Bronchial epithelial cell (primary cell): ENCODE results near the gene CCNL2. TPM values are rescaled to one million over a fixed set of nuclear protein-coding genes. Genes with fewer than 3 reads are reported as not detected.

Source experiments
- DNase-seq: peaks from one replicate; pipeline ENCODE4 v3.0.0-alpha.2; 2010; ENCODE audit warnings: low read depth
- FAIRE-seq: peaks from 2 replicates; lab custom pipeline; 2011; peaks lifted over from hg19 to GRCh38; lab: Jason Lieb, UNC
- H3K27me3 ChIP-seq: 2 replicates; pipeline ENCODE4 v1.5.1; 2011; ENCODE audit warnings: low read length; ENCODE audit not compliant: control insufficient read depth, insufficient read depth
- H3K36me3 ChIP-seq: 2 replicates; pipeline ENCODE4 v1.5.1; 2011; ENCODE audit warnings: low read length; ENCODE audit not compliant: control insufficient read depth, insufficient read depth
- H3K4me3 ChIP-seq: 2 replicates; pipeline ENCODE4 v1.5.1; 2011; ENCODE audit warnings: mild to moderate bottlenecking, low read depth, low read length, control low read depth
- total RNA-seq: library from RNA; depleted of rRNA; stranded (reverse); fragments of >200 nt; gene quantifications from 2 replicates; pipeline ENCODE4 v1.2.1, GENCODE V29; 2014
- TF ChIP-seq, protein P1 (sequence below): IDR thresholded peaks from 2 replicates; pipeline ENCODE4 v1.5.1; 2011; ENCODE audit warnings: mild to moderate bottlenecking, moderate library complexity, low read length, control low read depth, inconsistent platforms; ENCODE audit not compliant: insufficient read depth, severe bottlenecking

The CCNL2 gene
- total RNA-seq, 1 donor from 2014 or later, result 134 TPM

DNA sequence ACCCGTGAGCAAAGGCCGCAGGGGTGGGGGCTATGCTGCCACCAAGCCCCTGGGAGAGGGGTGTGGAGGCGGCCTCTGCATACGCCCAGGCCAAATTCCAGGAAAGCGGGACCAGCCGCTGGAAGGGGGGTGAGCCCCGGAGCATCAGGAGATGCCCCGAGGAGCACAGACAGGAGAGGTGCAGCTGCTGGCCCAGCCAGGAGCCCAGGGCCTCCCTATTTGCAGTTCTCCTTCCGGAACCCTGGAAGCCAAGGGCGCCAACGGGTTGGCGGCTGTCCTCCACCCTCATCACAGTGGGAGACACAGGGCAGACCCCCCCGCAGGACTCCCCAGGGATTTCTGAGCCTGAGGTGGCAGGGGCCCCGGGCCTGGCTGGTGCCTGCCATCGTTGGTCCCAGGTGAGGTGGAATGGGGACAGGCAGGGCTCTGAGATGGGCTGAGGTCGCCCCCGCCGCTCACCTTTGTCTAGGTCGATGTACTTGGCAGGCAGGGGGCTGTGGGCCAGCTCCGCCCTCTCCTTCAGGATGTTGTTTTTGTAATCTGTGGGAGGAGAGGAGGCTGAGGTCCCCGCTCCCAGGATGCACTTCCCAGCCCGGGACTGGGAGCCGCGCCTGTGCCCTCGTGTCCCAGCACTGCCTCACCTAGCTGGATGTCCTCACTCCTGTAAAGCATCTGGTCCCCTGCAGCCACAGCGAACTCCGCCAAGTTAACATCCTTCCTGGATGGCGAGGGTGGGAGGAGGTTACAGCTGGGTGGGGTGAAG, 45.6 kb downstream of the CCNL2 start:
- H3K36me3 ChIP-seq, result no peaks in the 10 kb centered on the region
- TF ChIP-seq, protein P1, sequence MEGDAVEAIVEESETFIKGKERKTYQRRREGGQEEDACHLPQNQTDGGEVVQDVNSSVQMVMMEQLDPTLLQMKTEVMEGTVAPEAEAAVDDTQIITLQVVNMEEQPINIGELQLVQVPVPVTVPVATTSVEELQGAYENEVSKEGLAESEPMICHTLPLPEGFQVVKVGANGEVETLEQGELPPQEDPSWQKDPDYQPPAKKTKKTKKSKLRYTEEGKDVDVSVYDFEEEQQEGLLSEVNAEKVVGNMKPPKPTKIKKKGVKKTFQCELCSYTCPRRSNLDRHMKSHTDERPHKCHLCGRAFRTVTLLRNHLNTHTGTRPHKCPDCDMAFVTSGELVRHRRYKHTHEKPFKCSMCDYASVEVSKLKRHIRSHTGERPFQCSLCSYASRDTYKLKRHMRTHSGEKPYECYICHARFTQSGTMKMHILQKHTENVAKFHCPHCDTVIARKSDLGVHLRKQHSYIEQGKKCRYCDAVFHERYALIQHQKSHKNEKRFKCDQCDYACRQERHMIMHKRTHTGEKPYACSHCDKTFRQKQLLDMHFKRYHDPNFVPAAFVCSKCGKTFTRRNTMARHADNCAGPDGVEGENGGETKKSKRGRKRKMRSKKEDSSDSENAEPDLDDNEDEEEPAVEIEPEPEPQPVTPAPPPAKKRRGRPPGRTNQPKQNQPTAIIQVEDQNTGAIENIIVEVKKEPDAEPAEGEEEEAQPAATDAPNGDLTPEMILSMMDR, result no peak
- DNase-seq (no peak), FAIRE-seq (no peak)
- no peak overlapping the region for H3K4me3 ChIP-seq
- H3K27me3 ChIP-seq, result no peaks in the 10 kb centered on the region

DNA sequence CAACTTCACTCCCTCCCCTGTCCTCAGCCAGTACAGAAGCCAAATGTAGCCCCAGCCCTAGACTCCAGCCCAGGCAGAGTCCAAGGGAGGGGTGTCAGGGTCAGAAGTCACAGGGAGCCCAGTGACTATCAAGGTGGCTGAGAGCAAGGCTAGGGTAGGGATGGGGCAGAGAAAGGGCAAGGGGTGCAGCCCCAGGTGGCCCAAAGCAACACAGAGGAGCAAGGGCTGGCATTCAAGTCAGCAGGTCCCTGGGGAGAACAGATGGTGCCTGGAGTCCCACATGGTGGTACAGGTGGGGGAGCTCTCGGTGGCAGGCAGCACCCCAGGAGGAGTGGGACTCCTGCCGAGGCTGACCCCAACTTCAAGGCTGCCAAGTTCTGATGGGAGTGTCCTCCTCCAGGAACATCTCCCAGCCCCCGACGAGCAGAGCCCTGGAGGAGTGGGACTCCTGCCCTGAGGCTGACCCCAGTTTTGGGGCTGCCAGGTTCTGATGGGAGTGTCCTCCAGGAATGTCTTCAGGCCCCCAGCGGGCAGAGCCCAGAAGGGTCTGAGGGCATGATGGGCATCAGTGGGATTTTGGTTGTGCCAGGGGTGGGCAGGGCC, 46.2 kb downstream of the CCNL2 start:
- TF ChIP-seq, protein P1, result no peak
- no peaks in the 10 kb centered on the region for H3K27me3 ChIP-seq
- no peak for DNase-seq
- FAIRE-seq, result no peak
- no peak overlapping the region for H3K4me3 ChIP-seq
- H3K36me3 ChIP-seq, result no peaks in the 10 kb centered on the region

DNA sequence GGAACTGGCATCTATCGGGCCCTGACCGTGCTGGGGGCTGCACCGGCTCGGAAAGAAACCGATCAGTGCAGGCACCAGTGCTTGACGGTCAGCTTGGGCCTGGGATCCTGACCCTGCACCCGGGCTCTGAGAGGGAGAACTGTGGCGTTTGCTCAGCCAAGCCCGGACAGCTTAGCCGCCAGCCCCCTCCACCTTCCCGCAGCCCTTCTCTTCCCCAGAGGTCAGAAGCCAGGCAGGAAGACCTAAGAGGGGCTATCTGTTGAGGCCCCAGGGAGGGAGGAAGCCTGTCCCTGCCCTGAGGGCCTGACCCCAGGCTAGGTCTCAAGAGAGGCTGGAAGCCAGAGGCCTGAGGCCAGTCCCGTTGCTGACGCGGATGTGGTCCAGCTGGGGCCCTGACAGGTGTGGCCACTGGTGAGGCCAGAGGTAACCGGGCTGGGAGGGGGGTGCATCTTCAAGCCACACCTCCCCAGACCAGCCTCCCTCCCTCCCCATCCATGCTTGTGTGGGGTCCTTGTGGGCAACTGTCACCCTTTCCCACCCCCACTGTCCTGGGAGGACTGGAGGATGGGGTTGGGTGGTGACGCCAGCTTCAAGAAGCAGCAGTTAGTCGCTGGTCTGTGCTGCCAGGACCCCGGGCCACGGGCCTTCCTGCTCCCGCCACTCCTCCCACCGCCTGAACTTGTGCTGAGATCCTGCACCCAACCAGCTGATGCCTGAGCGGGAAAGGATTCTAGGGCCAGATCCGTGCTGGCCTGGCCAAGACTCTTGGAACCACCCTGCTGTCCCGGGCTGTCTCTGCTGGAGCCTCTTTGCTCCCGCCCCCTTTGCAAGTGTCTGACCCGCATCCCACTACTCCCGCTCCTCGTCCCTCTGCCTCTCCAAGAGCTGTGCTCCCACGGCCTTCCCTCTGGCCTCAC, 47.4 kb downstream of the CCNL2 start:
- TF ChIP-seq, protein P1, result no peak
- H3K36me3 ChIP-seq, result no peaks in the 10 kb centered on the region
- H3K4me3 ChIP-seq, result no peak overlapping the region
- DNase-seq (no peak), FAIRE-seq (no peak)
- H3K27me3 ChIP-seq, result no peaks in the 10 kb centered on the region

DNA sequence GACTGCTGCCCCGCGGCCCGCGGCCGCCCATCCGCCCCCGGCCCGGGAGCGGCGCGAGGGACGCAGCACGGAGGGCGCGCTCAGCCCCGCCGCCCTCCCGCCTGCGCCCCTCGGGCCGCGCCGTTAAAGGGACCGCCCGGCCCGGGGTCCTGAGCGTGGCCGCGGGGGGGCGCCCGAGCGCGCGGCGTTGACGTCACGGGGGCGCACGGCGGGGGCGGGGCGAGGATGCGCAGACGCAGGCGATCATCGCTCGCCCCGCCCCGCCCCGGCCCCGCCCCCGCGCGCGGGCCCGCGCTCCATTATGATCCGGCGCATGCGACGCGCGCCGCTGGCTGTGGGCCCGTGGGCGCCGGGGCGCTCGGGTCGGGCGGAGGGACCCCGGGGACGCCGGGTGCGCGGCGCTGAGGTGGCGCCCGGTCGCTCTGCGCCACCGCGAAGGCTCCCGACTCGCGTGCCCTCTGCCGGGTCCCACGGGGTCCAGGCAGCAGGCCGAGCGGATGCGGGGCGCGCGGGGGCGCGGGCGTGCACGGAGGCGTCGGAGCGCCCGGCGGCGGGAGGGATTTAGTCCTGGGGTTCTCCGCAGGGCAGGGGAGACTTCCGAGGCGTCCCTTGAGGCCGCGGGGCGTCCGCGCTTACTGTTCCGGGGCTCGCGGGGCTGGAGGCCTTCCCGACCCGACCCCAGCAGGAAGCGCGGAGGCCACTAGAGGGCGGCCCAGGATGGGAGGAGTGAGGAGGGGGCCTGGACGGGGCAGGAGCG, 49.7 kb downstream of the CCNL2 start, which contains the start of gene DVL1:
TSS of gene DVL1 (minus strand) at position 163 of the 757 bp plus-strand sequence. CDS start 353 bp downstream, outside the sequence.
- FAIRE-seq (no peak), DNase-seq (no peak)
- H3K27me3 ChIP-seq, result no peaks in the 10 kb centered on the region
- H3K4me3 ChIP-seq, result peak within 1 kb of the TSS; percentile 86
- TF ChIP-seq, protein P1, result peak; percentile 61
- H3K36me3 ChIP-seq, result no peaks in the 10 kb centered on the region

DNA sequence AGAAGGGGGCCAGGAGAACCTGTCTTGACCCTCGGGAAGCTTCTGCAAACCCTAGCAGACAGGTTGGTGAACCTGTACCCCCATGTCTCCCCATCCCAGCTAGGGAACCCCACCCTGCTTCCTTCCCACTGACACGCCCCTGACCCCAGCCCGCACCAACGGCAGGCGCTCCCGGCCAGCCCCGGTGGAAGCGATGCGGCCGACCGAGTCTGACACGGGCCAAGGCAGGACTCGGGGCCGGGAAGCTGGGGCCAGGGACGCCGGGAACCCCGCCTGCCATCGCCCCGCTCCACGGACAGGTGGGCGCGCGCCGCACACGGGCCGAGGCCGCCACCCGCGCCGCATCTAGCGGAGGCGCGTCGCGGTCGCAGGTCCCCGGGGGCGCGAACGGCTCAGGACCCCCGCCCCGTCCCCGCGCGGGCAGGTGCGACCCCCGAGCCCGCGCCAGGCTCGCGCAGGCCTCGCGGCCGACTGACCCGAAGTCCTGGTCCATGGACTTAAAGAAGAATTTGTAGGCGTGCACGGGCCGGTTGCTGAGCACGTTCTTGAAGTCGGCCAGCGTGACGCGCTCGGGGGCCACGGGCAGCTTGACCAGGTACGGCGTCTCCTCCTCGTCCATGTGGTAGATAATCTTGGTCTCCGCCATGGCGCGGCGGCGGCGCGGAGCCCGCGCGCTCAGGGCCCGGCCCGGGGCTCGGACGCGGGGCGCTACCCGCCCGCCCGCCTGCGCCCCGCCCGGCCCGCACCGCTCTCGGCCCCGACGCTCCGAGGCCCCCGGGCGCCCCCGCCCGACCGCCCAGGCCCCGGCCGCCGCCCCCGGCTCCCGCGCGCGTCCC, 50.5 kb downstream of the CCNL2 start:
- DNase-seq (no peak), FAIRE-seq (no peak)
- no peaks in the 10 kb centered on the region for H3K27me3 ChIP-seq
- TF ChIP-seq, protein P1, result no peak
- peak overlapping the region; percentile 86 for H3K4me3 ChIP-seq
- no peaks in the 10 kb centered on the region for H3K36me3 ChIP-seq
